ENCODE results near the gene TUT4. TPM values are rescaled to one million over a fixed set of nuclear protein-coding genes. Genes with fewer than 3 reads are reported as not detected.

TUT4 gene
- total RNA-seq, 1 donor from 2014 or later: 56.4 TPM

DNA sequence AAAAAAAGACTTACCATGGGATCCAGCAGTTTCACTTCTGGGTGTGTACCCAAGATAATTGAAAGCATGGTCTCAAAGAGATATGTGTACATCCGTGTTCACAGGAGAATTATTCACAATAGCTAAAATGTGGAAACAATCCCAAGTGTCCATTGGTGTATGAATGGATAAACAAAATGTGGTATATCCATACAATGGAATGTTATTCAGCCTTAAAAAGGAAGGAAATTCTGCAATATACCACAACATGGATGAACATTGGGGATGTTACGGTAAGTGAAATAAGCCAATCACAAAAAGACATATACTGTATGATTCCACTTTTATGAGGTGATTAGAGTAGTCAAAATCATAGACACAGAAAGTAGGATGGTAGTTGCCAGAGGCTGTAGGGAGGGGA lies 7.0 kb upstream of the TUT4 start:
- H3K9me3 Mint-ChIP-seq (ENCODE audit: unreplicated experiment): peaks cover 3% of the 10 kb centered on the region
- no peak overlapping the region for H3K27ac Mint-ChIP-seq (ENCODE audit: unreplicated experiment)
- peaks cover 2% of the 10 kb centered on the region for H3K4me1 Mint-ChIP-seq (ENCODE audit: unreplicated experiment)
- H3K36me3 Mint-ChIP-seq (ENCODE audit: unreplicated experiment): no peaks in the 10 kb centered on the region
- H3K27me3 Mint-ChIP-seq (ENCODE audit: unreplicated experiment): peaks cover 3% of the 10 kb centered on the region
- no peak overlapping the region for H3K4me3 Mint-ChIP-seq (ENCODE audit: unreplicated experiment)
- no peak for DNase-seq (ENCODE audit: extremely low spot score, unreplicated experiment)
- TF ChIP-seq, protein P1, sequence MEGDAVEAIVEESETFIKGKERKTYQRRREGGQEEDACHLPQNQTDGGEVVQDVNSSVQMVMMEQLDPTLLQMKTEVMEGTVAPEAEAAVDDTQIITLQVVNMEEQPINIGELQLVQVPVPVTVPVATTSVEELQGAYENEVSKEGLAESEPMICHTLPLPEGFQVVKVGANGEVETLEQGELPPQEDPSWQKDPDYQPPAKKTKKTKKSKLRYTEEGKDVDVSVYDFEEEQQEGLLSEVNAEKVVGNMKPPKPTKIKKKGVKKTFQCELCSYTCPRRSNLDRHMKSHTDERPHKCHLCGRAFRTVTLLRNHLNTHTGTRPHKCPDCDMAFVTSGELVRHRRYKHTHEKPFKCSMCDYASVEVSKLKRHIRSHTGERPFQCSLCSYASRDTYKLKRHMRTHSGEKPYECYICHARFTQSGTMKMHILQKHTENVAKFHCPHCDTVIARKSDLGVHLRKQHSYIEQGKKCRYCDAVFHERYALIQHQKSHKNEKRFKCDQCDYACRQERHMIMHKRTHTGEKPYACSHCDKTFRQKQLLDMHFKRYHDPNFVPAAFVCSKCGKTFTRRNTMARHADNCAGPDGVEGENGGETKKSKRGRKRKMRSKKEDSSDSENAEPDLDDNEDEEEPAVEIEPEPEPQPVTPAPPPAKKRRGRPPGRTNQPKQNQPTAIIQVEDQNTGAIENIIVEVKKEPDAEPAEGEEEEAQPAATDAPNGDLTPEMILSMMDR (IDR thresholded peaks at IDR 0.05): no peak

DNA sequence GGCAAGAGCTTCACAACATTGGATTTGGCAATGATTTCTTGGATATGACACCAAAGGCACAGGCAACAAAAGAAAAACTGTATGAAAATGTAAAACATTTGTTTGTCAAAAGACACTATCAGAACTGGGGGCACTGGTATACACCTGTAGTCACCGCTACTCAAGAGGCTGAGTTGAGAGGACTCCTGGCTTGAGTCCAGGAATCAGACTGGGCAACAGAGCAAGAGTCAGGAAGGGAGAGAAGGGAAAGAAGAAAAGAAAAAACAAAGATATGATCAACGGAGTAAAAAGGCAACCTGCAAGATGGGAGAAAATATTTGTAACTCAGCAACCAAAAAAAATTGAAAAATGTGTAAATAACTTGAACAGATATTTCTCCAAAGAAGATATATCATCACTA lies 6.0 kb upstream of the TUT4 start:
- Mint-ChIP-seq H3K36me3 (ENCODE audit: unreplicated experiment) (no peaks in the 10 kb centered on the region), H3K27me3 (ENCODE audit: unreplicated experiment) (no peaks in the 10 kb centered on the region), H3K9me3 (ENCODE audit: unreplicated experiment) (peaks cover 3% of the 10 kb centered on the region), H3K27ac (ENCODE audit: unreplicated experiment) (no peak overlapping the region), H3K4me3 (ENCODE audit: unreplicated experiment) (no peak overlapping the region), H3K4me1 (ENCODE audit: unreplicated experiment) (peaks cover 9% of the 10 kb centered on the region)
- DNase-seq (ENCODE audit: extremely low spot score, unreplicated experiment): no peak
- TF ChIP-seq, protein P1 (IDR thresholded peaks at IDR 0.05): no peak

DNA sequence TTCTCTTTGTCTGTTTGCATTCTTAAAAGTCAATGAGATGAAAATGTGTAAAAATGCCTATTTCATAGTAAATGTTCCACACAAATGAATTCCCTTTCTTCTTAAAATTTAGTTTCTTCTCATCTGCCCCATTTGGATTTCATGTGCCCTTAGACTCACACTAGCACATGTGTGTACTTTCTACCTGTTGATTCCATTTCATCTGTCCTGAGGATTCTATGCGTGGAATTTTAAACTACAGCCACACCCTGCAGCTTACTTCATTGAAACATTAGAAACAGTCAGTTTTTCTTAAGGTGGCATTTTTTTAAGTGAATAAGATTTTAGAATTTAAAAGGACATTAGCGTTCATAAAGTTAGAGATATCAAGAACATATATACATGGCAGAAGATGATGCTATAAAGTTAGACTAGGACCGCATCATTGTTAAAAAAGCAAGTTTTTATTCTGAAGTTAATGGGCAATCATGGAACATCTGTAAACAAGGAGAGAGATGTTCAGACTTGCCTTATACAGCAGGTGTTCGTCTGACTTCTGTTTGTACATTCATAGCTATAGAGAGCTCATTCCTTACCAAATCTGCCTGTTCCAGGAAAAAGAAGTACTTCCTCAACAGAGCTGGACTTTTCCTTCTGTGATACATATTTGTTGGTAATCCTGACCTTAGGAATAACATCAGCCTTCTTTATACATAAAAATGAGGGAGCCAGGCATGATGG lies 3.9 kb upstream of the TUT4 start:
- Mint-ChIP-seq H3K4me1 (ENCODE audit: unreplicated experiment) (peaks cover 12% of the 10 kb centered on the region), H3K4me3 (ENCODE audit: unreplicated experiment) (no peak overlapping the region), H3K27ac (ENCODE audit: unreplicated experiment) (no peak overlapping the region), H3K36me3 (ENCODE audit: unreplicated experiment) (no peaks in the 10 kb centered on the region), H3K27me3 (ENCODE audit: unreplicated experiment) (no peaks in the 10 kb centered on the region), H3K9me3 (ENCODE audit: unreplicated experiment) (peaks cover 3% of the 10 kb centered on the region)
- DNase-seq (ENCODE audit: extremely low spot score, unreplicated experiment): no peak
- TF ChIP-seq, protein P1 (IDR thresholded peaks at IDR 0.05): no peak

DNA sequence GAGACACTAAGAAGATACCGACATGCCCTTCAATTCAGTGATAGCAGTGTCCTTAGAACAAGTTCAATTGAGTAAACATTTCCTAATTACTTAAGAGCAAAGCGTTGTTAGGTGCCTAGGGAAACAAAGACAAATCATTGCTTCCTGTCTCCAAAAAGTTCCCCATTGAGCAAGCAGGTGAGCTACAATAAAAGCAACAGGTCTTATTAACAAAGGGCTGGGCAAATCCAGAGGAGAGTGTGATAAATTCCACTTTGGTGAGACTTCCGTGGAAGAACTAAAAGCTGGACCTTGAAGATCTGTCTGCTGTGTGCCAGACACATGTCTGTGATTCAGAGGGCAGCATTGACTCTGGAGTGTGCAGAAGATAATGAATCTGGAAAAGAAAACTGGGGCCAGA lies 1.9 kb upstream of the TUT4 start:
- no peaks in the 10 kb centered on the region for H3K27me3 Mint-ChIP-seq (ENCODE audit: unreplicated experiment)
- H3K36me3 Mint-ChIP-seq (ENCODE audit: unreplicated experiment): no peaks in the 10 kb centered on the region
- H3K9me3 Mint-ChIP-seq (ENCODE audit: unreplicated experiment): no peaks in the 10 kb centered on the region
- H3K4me1 Mint-ChIP-seq (ENCODE audit: unreplicated experiment): peaks cover 15% of the 10 kb centered on the region
- TF ChIP-seq, protein P1 (IDR thresholded peaks at IDR 0.05): no peak
- no peak for DNase-seq (ENCODE audit: extremely low spot score, unreplicated experiment)
- no peak overlapping the region for H3K27ac Mint-ChIP-seq (ENCODE audit: unreplicated experiment)
- H3K4me3 Mint-ChIP-seq (ENCODE audit: unreplicated experiment): peak overlapping the region; percentile 49

DNA sequence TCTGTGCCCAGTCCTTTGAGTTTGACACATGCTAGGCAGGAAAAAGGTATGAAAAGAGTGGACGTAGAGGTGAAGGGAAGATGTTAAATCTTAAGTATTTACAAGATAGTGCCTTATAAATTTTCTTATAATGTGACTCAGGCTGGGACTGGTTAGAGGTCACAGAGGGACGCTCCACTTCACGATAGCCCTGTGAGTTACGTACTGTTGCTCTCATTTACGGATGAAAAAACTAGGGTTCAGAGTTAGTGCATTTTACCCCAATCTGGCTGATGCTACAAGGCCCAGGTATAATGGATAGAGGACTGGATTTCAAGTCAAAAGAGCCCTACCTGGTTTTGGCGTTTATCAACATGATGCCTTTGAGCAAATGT lies 1.4 kb upstream of the TUT4 start:
- H3K9me3 Mint-ChIP-seq (ENCODE audit: unreplicated experiment): no peaks in the 10 kb centered on the region
- H3K36me3 Mint-ChIP-seq (ENCODE audit: unreplicated experiment): no peaks in the 10 kb centered on the region
- H3K27me3 Mint-ChIP-seq (ENCODE audit: unreplicated experiment): no peaks in the 10 kb centered on the region
- DNase-seq (ENCODE audit: extremely low spot score, unreplicated experiment): no peak
- peak overlapping the region; percentile 49 for H3K4me3 Mint-ChIP-seq (ENCODE audit: unreplicated experiment)
- TF ChIP-seq, protein P1 (IDR thresholded peaks at IDR 0.05): no peak
- peak overlapping the region; percentile 69 for H3K27ac Mint-ChIP-seq (ENCODE audit: unreplicated experiment)
- peaks cover 15% of the 10 kb centered on the region for H3K4me1 Mint-ChIP-seq (ENCODE audit: unreplicated experiment)
